SK-N-SH (cell line): ENCODE data around the gene KANK4. TPM values are rescaled to one million over a fixed set of nuclear protein-coding genes. Genes with fewer than 3 reads are reported as not detected.

Source experiments
- CTCF ChIA-PET: fragments of 300-600, 350-600 bp; formaldehyde crosslinking; extraction: SDS; loops from one replicate; lab custom pipeline; 2021; lab: Yijun Ruan, JAX
- POLR2A ChIA-PET: fragments of 350-600 bp; sonication (Branson Sonifier 250); formaldehyde crosslinking; extraction: SDS; loops from one replicate; lab custom pipeline; 2020; ENCODE audit warnings: antibody characterized with exemption, inconsistent platforms; lab: Yijun Ruan, JAX
- DNase-seq: peaks from one replicate; pipeline ENCODE4 v3.0.0; 2012
- H2AFZ ChIP-seq: fragments of 200-600 bp; sonication (generic); 2 replicates; pipeline ENCODE4 v1.8.1; 2016; ENCODE audit warnings: antibody characterized with exemption, mild to moderate bottlenecking, low read depth
- H3F3A ChIP-seq: fragments of 200-600 bp; sonication (generic); replicated peaks from 2 replicates; pipeline ENCODE3; 2016; ENCODE audit warnings: antibody characterized with exemption, mild to moderate bottlenecking; ENCODE audit not compliant: insufficient read depth
- H3K27ac ChIP-seq, 2 experiments: fragments of 200-500 bp in 1 of 2; fragments of 200-600 bp in 1 of 2; sonication (Bioruptor generic) in 1 of 2; sonication (generic), shearing (Covaris generic) in 1 of 2; 2 replicates each; pipeline versions ENCODE4 v1.5.1 to v1.6.1; 2014 to 2016; ENCODE audit warnings: low read depth in 2 of 2, inconsistent platforms in 1 of 2, low read length in 1 of 2, mild to moderate bottlenecking in 1 of 2, mixed read lengths in 1 of 2
- H3K27me3 ChIP-seq: fragments of 200-600 bp; sonication (generic), shearing (Covaris generic); 2 replicates; pipeline ENCODE4 v1.6.1; 2016; ENCODE audit warnings: mixed run types; ENCODE audit not compliant: insufficient read depth
- H3K36me3 ChIP-seq, 2 experiments: fragments of 200-500 bp in 1 of 2; fragments of 200-600 bp in 1 of 2; sonication (Bioruptor generic) in 1 of 2; sonication (generic) in 1 of 2; replicated peaks in 1 of 2; 2 replicates each; pipeline versions ENCODE3 to v1.5.1; 2014 to 2016; ENCODE audit warnings: low read length in 1 of 2, mild to moderate bottlenecking in 1 of 2; ENCODE audit not compliant: insufficient read depth in 2 of 2, control insufficient read depth in 1 of 2
- H3K4me1 ChIP-seq, 2 experiments: fragments of 200-500 bp in 1 of 2; fragments of 200-600 bp in 1 of 2; sonication (Bioruptor generic) in 1 of 2; sonication (generic), shearing (Covaris generic) in 1 of 2; 2 replicates each; pipeline versions ENCODE4 v1.5.1 to v1.6.1; 2014 to 2016; ENCODE audit warnings: low read depth in 1 of 2, low read length in 1 of 2, mixed run types in 1 of 2; ENCODE audit not compliant: insufficient read depth in 2 of 2, control insufficient read depth in 1 of 2
- H3K4me2 ChIP-seq: fragments of 200-600 bp; sonication (generic), shearing (Covaris generic); 2 replicates; pipeline ENCODE4 v1.6.1; 2017; ENCODE audit warnings: mixed run types
- H3K4me3 ChIP-seq, 2 experiments: fragments of 200-500 bp in 1 of 2; fragments of 200-600 bp in 1 of 2; sonication (Bioruptor generic) in 1 of 2; sonication (generic), shearing (Covaris generic) in 1 of 2; 2 replicates each; pipeline versions ENCODE4 v1.5.1 to v1.8.1; 2014 to 2016; ENCODE audit warnings: low read depth in 2 of 2, inconsistent platforms in 1 of 2, low read length in 1 of 2, mild to moderate bottlenecking in 1 of 2, mixed read lengths in 1 of 2, moderate library complexity in 1 of 2
- H3K79me2 ChIP-seq: fragments of 200-600 bp; sonication (generic); 2 replicates; pipeline ENCODE4 v1.8.1; 2017; ENCODE audit warnings: mild to moderate bottlenecking; ENCODE audit not compliant: insufficient read depth
- H3K9ac ChIP-seq: fragments of 200-600 bp; sonication (generic); 2 replicates; pipeline ENCODE4 v1.6.1; 2017; ENCODE audit warnings: mixed run types
- H3K9me2 ChIP-seq: fragments of 200-600 bp; sonication (generic); 2 replicates; pipeline ENCODE4 v1.6.1; 2017; ENCODE audit warnings: mixed run types
- H3K9me3 ChIP-seq: fragments of 200-600 bp; sonication (generic); 2 replicates; pipeline ENCODE4 v1.6.1; 2017; ENCODE audit warnings: mixed run types, mild to moderate bottlenecking, moderate library complexity
- H4K20me1 ChIP-seq: fragments of 200-600 bp; sonication (generic); 2 replicates; pipeline ENCODE4 v1.6.1; 2017; ENCODE audit warnings: mild to moderate bottlenecking, mixed run types; ENCODE audit not compliant: insufficient read depth
- CHD2 ChIP-seq: fragments of 150-350 bp; IDR thresholded peaks from 2 replicates; pipeline ENCODE4 v1.6.1; 2018; ENCODE audit warnings: low read length; ENCODE audit not compliant: partially characterized antibody
- EP300 ChIP-seq, 2 experiments: IDR thresholded peaks; 2 replicates each; pipeline versions ENCODE4 v1.4.0 to v1.6.1; 2012; ENCODE audit warnings: borderline replicate concordance in 1 of 2, low read depth in 1 of 2, low read length in 1 of 2
- FOSL2 ChIP-seq: IDR thresholded peaks from 2 replicates; pipeline ENCODE4 v1.4.0; 2012; ENCODE audit warnings: low read depth, mild to moderate bottlenecking, moderate library complexity, borderline replicate concordance
- FOXM1 ChIP-seq: IDR thresholded peaks from 2 replicates; pipeline ENCODE4 v1.4.0; 2012; ENCODE audit warnings: low read depth, mild to moderate bottlenecking
- GABPA ChIP-seq: IDR thresholded peaks from 2 replicates; pipeline ENCODE4 v1.4.0; 2012; ENCODE audit warnings: low read depth, mild to moderate bottlenecking
- GATA2 ChIP-seq: sonication (generic); formaldehyde crosslinking; IDR thresholded peaks from 2 replicates; pipeline ENCODE4 v1.5.0; 2020; ENCODE audit warnings: mild to moderate bottlenecking, missing genetic modification reagents
- IRF3 ChIP-seq: fragments of 150-350 bp; IDR thresholded peaks from 2 replicates; pipeline ENCODE4 v1.6.1; 2016; ENCODE audit warnings: mild to moderate bottlenecking, low read depth, low read length
- MEF2A ChIP-seq: IDR thresholded peaks from 2 replicates; pipeline ENCODE4 v1.4.0; 2012; ENCODE audit warnings: low read depth, borderline replicate concordance
- MXI1 ChIP-seq: IDR thresholded peaks from 2 replicates; pipeline ENCODE4 v1.6.1; 2012; ENCODE audit warnings: mild to moderate bottlenecking, low read depth, low read length, improper control_type of control experiment
- RAD21 ChIP-seq: IDR thresholded peaks from 2 replicates; pipeline ENCODE4 v1.6.1; 2012; ENCODE audit warnings: mild to moderate bottlenecking, low read length
- RCOR1 ChIP-seq: fragments of 150-350 bp; IDR thresholded peaks from 2 replicates; pipeline ENCODE4 v1.6.1; 2017; ENCODE audit warnings: antibody characterized with exemption, low read length
- RFX5 ChIP-seq: IDR thresholded peaks from 2 replicates; pipeline ENCODE4 v1.6.1; 2012; ENCODE audit warnings: mild to moderate bottlenecking, improper control_type of control experiment, low read length
- RXRA ChIP-seq: IDR thresholded peaks from 2 replicates; pipeline ENCODE4 v1.4.0; 2012; ENCODE audit warnings: low read depth, mild to moderate bottlenecking, borderline replicate concordance
- TAF1 ChIP-seq: IDR thresholded peaks from 2 replicates; pipeline ENCODE4 v1.6.1; 2012; ENCODE audit warnings: low read depth, mild to moderate bottlenecking, low read length, moderate library complexity, borderline replicate concordance
- TCF12 ChIP-seq: IDR thresholded peaks from 2 replicates; pipeline ENCODE4 v1.4.0; 2012
- TEAD4 ChIP-seq: IDR thresholded peaks from 2 replicates; pipeline ENCODE4 v1.4.0; 2012; ENCODE audit warnings: mild to moderate bottlenecking, borderline replicate concordance; ENCODE audit not compliant: insufficient read depth
- USF1 ChIP-seq: IDR thresholded peaks from 2 replicates; pipeline ENCODE4 v1.4.0; 2012; ENCODE audit warnings: low read depth, borderline replicate concordance
- USF2 ChIP-seq: fragments of 150-350 bp; IDR thresholded peaks from 2 replicates; pipeline ENCODE4 v1.6.1; 2017; ENCODE audit warnings: antibody characterized with exemption, low read length, low read depth, borderline replicate concordance
- YY1 ChIP-seq: IDR thresholded peaks from 2 replicates; pipeline ENCODE4 v1.4.0; 2012; ENCODE audit warnings: low read depth, mild to moderate bottlenecking
- WGBS: methylation state at CpG from one replicate; pipeline ENCODE4 v1.1.6; 2017; ENCODE audit warnings: low lambda C conversion rate; 5-methylcytosine and 5-hydroxymethylcytosine counted together
- polyA plus RNA-seq, 3 experiments: library from polyadenylated mRNA; depleted of rRNA; stranded (reverse); fragments of >200 nt; gene quantifications; 2 replicates each; pipeline ENCODE4 v1.2.3, GENCODE V29; 2012

Gene KANK4
- polyA plus RNA-seq, 1 of the 3 experiments (the other 2 are of a cell fraction) = not detected

GRCh38 chr1:62334434-62334985 lies 15.3 kb upstream of the KANK4 start:
- TF ChIP-seq GATA2 (CRISPR knock-in tag) = no peak
- no peak for TF ChIP-seq RXRA
- no peak for TF ChIP-seq RCOR1
- TF ChIP-seq FOXM1 = no peak
- no peak for TF ChIP-seq RFX5
- TF ChIP-seq YY1 = no peak
- no peak for TF ChIP-seq CHD2
- no peak for TF ChIP-seq EP300 (IDR thresholded peaks at IDR 0.05; ENCODE audit: borderline replicate concordance in 1 of 2, low read depth in 1 of 2, low read length in 1 of 2)
- TF ChIP-seq TCF12 = no peak
- TF ChIP-seq MXI1 = no peak
- TF ChIP-seq MEF2A = no peak
- TF ChIP-seq TAF1 = no peak
- no peak for TF ChIP-seq USF2
- no peak for TF ChIP-seq RAD21
- TF ChIP-seq FOSL2 = no peak
- TF ChIP-seq GABPA = no peak
- TF ChIP-seq, all 33 proteins: peak for 0
- POLR2A ChIA-PET = no interaction called here

GRCh38 chr1:62333441-62333840 lies 14.2 kb upstream of the KANK4 start:
- H3K36me3 ChIP-seq = no peaks in the 10 kb centered on the region
- CTCF ChIA-PET = no interaction called here
- H3K4me3 ChIP-seq = no peak overlapping the region
- no peak for TF ChIP-seq IRF3
- TF ChIP-seq TAF1 = no peak
- no peak for TF ChIP-seq USF1
- no peak for TF ChIP-seq MEF2A
- no peak for TF ChIP-seq TEAD4
- DNase-seq = no peak
- H3K4me1 ChIP-seq = no peaks in the 10 kb centered on the region
- H2AFZ ChIP-seq = no peak overlapping the region
- no peaks in the 10 kb centered on the region for H3K27me3 ChIP-seq
- H3K9me2 ChIP-seq = no peaks in the 10 kb centered on the region
- no peaks in the 10 kb centered on the region for H4K20me1 ChIP-seq
- WGBS = 54% methylated on average over 4 of the region's 7 CpGs
- POLR2A ChIA-PET = no interaction called here
- H3K4me2 ChIP-seq = no peak overlapping the region
- H3K9ac ChIP-seq = no peak overlapping the region
- no peak overlapping the region for H3K27ac ChIP-seq
- H3F3A ChIP-seq = no peaks in the 10 kb centered on the region
- no peaks in the 10 kb centered on the region for H3K9me3 ChIP-seq
- no peaks in the 10 kb centered on the region for H3K79me2 ChIP-seq

More at GRCh38 chr1:62334434-62334985, 15.3 kb upstream of the KANK4 start:
- H3K4me2 ChIP-seq = no peak overlapping the region
- H3K4me3 ChIP-seq = no peak overlapping the region
- no peaks in the 10 kb centered on the region for H4K20me1 ChIP-seq
- H3K4me1 ChIP-seq = no peaks in the 10 kb centered on the region
- H3K36me3 ChIP-seq = no peaks in the 10 kb centered on the region
- no peaks in the 10 kb centered on the region for H3K27me3 ChIP-seq
- no peak overlapping the region for H3K9ac ChIP-seq
- H3F3A ChIP-seq = no peaks in the 10 kb centered on the region
- 88% methylated on average over 4 of the region's 4 CpGs for WGBS
- H3K9me2 ChIP-seq = no peaks in the 10 kb centered on the region
- no peak overlapping the region for H2AFZ ChIP-seq
- H3K9me3 ChIP-seq = no peaks in the 10 kb centered on the region
- no peak overlapping the region for H3K27ac ChIP-seq
- CTCF ChIA-PET = no interaction called here
- no peaks in the 10 kb centered on the region for H3K79me2 ChIP-seq
- DNase-seq = no peak
